NOMO-1 (cell line): ENCODE results near the gene MBD2.
"Not testable (repeated sequence)": the region's sequence is repeated elsewhere in the genome, so short reads cannot be mapped to it uniquely, and the experiment has no call there.

Experiments
- DNase-seq, 2 experiments: peaks; one replicate each; lab custom pipeline; 2025; ENCODE audit not compliant: unreplicated experiment in 2 of 2; lab: John Stamatoyannopoulos, UW

The MBD2 gene

DNA sequence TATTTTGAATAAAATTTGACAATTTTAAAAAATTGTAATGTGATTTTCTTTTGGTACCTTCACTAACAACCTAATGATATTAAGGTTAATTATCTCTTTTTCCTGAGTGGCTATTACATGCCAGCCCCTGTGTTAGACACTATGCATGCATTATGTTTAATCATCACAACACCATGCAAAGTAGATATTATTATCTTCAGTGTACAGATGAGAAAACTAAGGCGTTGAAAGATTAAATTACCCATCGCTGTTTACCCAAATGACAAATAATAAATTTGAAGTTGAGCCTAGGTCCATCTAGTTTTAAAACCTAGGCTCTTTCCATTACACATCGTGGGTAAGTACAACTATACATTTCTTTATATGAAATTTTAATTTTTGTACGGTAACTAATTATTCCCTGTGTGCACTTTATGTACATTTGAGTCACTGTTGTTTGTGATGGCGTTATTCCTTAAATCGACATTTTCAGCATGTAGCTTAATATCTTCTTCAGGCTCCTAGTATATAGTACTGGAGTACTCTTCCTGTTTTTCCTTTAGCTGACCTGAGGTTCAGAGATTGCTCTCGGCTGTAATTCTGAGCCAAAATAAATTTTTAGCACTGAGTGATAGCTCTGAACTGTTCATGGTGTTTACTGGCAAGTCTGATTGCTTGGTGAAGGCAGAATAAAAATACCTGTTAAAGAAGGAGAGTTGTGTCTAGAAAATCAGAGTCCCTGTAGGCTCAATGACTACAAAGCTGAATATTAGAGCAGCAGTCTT is 13.9 kb upstream of the MBD2 start:
- no peak for DNase-seq

DNA sequence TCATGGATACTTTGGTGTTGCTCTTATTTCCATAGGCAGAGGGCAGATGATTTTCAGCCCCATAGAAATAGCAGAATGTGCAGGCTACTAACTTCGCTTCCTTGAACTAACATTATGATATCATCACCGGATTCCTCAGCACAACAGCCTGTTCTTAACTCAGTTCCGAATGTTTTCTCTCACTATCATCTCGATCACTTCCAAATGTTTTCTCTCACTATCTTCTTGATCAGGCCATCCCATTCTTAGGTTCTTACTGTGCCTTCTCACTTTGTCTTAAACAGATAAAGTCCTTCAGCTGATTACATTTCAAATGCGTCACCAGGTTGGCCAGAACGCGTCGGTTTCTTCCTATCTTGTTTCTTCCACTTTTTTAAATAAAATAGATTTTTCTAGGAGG is 11.4 kb upstream of the MBD2 start:
- DNase-seq = no peak

DNA sequence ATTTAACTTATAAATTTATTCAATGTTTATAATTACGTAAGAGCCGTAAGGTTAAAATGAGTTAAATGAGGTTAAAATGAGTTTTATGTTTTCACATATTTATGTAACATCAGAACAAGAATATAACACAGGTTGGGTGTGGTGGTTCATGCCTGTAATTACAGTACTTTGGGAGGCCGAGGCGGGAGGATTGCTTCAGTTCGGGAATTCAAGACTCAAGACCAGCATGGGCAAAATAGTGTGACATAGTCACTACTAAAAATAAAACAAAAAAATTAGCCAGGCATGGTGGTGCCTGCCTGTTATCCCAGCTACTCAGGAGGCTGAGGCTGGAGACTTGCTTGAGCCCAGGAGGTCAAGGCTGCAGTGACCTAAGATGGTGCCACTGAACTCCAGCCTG is 9.3 kb upstream of the MBD2 start:
- DNase-seq = no peak

DNA sequence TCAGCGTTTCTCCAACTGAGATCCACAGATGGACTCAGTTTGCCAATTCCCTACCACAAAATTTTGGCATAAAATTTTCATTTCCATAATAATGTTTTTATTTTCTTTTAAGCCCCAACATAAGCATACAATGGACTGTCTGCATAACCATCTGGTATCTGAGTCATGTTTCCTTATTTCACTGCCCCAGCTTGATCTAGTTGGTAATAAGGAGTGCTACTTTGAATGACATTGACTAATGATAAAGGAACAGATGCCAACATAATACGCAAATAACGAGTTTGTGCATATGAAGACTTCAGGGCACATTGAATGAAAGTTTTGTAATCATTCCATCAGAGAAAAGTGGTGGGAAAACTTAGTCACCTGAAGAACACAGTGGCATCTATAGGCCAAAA is 8.8 kb upstream of the MBD2 start:
- no peak for DNase-seq

DNA sequence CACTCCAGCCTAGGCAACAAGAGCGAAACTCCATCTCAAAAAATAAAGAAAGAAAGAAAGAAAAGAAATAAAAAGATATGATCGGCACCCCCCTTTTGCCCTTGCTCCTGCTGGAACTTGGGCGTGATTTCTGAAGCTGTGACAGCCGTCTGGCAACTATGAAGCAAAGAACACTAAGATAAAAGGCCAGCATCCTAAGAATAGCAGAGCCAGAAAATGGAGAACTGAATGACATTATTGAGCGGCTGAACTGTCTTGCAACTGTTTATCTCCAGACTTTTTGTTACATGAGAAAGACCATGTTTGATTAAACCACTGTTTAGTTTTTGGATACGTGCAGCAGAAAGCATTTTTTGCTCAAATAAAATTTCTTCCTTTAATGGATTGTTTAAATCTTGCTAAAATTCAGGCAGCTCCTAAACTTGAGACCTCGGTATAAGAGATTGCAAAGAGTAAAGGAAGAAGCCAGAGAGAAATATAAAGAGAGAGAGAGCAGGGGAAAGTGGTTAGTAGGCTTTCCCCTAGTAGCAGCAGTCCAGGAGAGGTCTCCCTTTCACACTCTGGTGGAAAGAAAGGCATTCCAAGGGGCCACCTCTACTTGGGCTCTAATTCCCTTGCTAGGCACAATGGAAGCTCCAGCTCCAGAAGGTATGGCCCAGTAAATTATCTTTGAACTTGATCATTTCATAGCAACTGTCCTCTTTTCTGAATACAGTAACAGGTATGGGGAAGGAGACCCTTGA is 8.2 kb upstream of the MBD2 start:
- no peak for DNase-seq

DNA sequence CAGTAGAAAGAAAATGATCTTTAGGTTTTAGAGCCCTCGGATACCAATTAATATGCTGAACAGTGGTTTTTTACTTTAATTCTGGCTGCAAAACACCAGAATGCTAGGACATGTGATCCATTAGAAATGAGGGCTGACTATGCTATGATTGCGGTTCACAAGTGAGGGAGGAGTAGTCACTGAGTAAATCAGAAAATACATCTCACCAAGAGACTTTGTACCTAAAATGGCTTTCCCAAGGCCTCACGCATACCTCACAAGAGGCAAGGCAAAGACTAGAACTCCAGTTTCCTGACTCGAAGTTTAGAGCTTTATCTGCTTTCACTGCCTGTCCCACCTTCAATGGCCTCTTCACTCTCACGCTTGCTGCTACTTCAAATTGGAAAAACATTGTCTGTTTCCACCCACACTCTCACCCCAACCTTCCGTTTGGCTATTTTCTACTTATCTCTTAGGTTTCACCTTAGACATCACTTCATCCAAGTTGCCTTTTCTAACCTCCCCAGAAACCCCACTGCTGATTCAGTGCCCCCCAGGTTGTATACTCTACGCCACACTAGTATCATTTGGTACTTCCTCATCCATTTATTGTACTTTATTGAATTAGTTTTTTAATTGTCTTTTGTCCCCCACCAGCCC is 5.1 kb upstream of the MBD2 start:
- no peak for DNase-seq

DNA sequence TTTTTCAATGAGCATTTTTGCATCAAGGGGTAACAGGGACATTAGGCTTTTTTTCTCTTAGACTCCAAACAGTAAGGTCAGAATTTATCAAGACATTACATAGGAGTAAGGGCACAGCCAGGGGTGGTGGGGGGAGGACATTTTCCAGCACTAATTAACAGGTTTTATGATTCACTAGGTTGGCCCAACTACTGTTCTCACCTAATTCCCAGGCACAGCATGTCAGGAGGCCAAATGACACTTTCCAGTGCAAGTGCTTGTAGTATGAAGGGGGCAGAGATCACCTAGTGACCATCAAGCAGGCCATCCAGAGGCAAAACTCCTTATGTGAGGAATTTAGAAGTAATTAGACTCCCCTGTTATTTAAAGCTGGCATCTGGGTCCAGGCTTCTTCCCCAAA is 3.9 kb upstream of the MBD2 start:
- DNase-seq = no peak

DNA sequence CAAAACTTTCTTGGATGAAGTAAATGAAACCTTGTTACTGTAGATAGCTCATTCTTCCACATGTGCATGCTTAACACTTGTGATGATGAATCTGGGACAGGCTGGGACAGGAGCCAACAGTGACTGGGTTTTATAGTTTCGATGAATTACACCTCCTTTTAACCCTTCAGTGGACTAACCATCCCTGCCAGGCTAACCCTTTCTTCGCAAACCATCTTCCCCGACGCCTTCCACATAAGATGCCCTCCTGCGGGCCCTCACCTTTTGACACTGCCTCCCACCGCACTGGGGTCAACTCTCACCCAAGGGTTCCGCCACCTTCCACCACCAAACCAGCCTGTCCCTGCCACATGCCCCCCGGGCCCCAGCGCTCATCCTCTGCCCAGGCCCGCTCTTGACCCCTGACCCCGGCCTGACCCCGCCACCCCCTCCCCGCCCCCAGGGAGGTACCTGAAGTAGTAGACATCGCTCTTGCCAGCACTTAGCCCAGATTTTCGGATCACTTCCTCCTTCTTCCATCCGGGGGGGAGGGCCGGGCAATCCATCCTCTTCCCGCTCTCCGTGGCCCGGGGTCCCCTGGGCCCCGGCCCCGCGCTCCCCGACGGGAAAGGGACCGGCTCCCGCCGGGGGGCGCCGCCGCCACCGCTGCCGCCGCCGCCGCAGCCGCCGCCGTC is 764 bp downstream of the MBD2 start:
- peak; percentile 48 to 62 for DNase-seq

DNA sequence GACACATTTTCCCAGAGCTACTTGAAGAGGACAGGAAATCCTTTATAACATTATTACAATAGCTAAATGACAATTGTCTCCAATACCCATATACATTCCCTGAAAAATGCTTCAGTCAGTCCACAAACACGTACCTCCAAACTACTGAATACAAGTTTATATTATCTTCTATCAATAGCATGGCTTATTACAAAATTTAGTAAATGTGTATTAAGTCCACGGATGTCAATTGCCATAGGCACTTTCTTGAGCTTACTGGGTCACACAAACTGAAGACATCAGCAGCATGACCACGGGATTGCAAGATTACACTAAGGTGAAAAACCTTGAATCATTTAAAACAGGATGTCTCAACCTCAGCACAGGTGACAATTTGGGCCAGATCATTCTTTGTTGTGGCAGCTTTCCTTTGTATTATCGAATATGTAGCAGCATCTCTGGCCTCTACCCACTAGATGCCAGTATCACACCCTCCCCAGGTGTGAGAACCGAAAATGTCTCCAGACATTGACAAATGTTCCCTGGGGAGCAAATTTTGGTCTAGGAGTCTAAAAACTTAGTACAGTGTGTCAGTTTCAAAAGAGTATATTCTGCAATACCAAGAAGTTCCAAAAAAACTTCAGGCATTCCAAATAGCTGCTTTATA is 1.4 kb downstream of the MBD2 start:
- DNase-seq = peak in 1 of 2 experiments; percentile 6

DNA sequence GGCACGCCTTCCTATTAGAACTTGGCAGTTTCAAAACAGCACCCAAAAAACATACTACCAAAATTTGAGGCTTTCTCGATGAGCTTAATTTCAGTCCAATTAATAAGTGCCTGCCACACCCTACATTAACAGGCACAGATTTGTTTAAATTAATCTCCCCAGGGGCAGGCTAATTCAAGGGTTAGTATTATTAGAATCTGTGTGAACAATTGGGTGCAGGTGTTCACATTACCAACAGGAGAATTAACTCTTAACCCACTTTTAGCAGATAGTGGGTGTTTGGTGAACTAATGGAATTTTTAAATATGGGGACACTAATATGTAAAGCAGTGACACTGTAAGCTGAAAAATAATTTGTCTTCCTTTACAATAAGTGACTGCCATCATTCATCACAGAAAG is 4.1 kb downstream of the MBD2 start:
- DNase-seq = no peak

DNA sequence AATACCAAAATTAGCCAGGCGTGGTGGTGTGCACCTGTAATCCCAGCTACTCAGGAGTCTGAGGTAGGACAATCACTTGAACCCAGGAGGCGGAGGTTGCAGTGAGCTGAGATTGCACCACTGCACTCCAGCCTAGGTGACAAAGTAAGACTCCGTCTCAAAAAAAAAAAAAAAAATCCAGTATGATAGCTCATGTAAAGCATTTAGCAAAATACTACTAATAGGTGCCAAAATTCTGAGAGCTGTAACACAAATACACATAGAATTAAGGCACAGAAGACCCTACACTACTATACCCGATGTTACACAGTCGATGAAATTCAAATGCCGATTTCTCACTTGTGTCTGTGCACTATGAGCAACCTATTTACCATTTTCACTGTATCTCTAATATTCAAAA is 5.7 kb downstream of the MBD2 start:
- not testable (repeated sequence) for DNase-seq

DNA sequence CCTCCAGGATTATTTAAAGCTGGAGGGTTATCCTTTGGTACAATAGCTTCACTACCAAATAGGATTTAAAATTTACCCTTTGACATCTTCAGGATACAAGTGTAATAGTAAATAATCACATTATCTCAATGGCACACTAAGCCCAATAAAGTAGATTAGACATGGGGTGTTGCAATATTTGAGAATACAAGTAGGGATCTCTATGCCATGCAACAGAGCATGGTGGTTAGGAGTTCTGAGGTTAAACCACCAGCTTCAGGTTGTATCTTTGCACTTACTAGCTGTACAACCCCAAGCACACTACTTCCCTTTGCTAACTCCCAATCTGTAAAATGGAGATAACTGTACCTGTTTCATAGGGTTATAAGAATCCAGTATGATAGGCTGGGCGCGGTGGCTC is 6.2 kb downstream of the MBD2 start:
- no peak for DNase-seq

DNA sequence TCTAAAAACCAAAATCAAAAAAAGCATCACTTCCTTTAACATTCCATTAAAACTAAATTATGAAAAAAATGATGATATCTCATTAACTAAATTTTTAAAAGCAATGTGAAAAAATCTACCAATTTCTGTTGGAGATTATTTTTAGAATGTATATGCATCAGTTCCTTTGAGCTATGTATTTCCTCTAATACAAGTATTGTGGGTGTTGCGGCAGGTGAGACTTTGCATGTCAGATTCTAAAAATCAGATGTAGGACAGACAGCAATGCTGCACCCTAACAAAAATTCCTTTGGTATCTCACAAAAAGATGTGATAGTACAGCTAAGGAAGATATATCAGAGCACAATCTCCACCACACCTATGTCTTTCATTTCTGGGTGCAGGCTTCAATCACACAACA is 6.8 kb downstream of the MBD2 start:
- no peak for DNase-seq

DNA sequence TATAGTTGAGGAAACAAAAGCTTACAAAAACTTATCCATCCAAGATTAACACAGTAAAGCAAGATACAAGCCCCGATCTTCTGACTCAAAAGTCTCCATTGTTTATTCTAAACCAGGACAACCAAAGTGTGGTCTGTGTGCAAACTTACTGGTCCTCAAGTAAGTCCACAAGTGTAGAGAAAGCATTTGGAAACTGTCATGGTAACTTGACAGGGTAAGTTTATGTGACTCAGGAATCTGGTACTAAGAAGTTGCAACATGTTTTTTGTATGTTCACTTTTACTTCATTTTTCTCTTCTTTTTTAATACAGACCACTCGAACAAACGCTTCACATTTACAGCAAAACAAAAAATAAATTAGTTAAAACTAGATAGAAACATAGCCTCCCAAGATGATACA is 9.4 kb downstream of the MBD2 start:
- DNase-seq = no peak

DNA sequence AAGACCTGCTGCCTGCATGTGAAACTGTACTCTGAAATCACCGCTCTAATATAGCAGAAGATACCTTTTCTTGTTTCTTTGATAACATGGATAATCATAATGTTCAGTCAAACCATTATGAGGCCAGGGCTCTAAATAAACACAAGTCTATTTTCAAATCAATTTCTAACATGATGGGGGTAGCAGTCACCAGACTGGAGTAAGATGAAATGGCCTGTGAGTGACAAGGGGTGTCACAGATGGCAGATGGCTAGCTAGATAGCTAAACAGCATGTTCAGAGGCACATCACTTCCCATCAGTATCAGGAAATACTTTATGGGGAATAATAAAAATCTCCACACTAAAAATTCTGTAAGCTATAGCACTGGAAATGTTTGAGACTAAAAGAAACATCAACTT is 14.0 kb downstream of the MBD2 start:
- no peak for DNase-seq

DNA sequence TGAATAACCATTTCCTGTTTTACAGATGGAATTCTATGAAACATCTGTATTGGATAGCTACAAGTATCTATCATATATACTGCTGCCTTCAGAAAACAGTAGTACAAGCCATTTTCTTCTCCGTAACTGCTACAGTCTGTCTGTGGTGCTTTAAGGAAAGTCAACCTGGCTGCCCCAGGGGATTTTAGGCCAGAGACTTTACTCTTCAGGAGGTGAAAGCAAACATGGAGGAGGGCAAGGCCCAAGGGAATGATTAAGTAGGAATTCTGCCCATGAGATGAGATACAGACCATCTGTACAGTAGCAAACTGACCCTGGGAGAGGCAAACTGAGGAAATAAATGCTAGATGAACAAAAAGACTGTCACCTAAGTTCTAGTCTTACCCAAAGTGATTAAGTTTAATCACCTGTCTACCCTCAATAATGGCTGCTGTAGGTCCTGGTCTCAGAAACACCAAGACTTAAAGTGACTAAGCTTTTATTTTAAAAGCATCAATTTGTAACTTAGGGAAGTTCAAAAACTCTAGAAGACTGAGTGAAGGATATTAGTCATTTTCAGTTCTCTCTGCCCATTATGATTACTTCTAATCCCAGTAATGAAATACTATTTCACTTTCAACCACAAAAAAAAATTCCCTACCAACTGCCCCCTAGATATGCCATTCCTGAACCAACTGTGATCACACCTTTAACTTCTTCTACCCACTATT is 14.8 kb downstream of the MBD2 start:
- peak in 1 of 2 experiments; percentile 27 for DNase-seq

DNA sequence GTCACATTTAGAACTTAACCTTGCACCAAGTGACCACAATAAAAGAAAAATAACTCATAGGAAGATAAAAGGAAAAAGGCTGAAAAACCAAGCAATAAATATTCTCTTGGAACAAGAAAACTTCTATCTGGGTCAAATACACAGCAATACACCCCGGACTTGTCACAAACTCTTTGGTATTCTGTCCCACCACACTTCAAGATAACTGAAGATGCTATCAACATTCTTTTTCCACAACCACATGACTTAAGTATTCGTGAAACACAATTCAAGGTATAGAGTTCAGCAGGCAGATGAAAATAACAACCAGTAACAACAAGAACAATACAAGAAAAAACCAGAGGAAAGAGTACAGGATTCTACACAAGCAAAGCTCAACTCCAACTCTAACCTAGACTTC is 18.0 kb downstream of the MBD2 start:
- no peak for DNase-seq

DNA sequence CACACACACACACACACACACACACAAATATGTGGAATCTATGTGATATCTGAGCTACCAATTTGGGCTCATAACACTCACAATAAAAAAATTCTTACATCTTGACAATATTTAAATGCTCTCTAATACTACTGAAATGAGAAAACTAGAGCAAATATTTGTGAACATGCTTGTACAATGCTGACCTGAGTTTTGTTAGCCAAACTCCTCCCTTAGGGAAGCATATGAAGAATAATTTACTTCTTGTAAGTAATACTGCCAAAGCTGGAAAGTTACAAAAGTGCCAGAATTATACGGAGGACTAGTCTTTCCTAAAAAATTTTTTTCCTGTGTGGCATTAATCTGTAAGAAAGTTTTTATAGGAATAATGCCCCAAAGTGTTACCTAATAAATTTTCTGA is 18.5 kb downstream of the MBD2 start:
- DNase-seq = no peak

DNA sequence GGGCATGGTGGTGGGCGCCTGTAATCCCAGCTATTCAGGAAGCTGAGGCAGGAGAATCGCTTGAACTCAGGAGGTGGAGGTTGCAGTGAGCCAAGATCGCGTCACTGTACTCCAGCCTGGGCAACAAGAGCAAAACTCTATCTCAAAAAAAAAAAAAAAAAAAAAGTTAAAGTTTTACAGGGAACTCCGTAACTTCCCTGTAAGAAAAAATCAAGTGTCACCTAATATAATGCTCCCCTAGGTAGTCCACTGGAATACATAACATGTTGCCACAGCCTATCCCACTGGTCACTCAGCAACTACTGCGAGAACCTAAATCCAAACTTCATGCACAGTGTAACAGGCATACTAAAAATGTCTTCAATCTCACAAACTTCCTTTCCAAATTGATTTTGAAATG is 19.0 kb downstream of the MBD2 start:
- DNase-seq = not testable (repeated sequence)

DNA sequence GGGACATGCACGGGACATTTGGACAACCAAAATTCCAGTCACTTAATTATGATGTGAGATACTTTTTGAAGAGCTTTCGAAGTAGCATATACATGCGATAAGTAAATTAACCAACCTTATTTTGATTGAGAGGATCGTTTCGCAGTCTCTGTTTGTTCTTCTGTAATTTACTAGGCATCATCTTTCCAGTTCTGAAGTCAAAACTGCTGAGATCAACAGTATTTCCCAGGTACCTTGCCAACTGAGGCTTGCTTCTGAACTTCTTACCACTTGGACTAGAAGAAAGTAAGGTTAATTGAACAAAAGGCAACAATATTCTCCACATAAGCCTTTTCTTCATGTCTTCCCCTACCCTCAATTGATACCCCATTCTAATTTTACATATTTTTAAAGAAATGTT is 19.6 kb downstream of the MBD2 start:
- no peak for DNase-seq
